HepG2 (cell line): ENCODE data around the gene NINJ2. TPM values are rescaled to one million over a fixed set of nuclear protein-coding genes. Genes with fewer than 3 reads are reported as not detected.

ENCODE experiments used
- ATAC-seq: fragments of 200-7000 bp; cut with Tn5 transposase; 3 replicates; pipeline ENCODE4 v1.9.1; 2020; ENCODE audit warnings: mild to moderate bottlenecking, moderate library complexity
- BruUV-seq: library from RNA; stranded (reverse); fragments of 400-500 nt; replicated peaks from 2 replicates; lab custom pipeline; 2021; lab: Mats Ljungman, UMichigan
- CTCF ChIA-PET: fragments of 300-600 bp; formaldehyde crosslinking; extraction: SDS; loops from one replicate; lab custom pipeline; 2021; ENCODE audit warnings: low total read pairs, inconsistent platforms, low intra/inter-chr PET ratio; lab: Yijun Ruan, JAX
- POLR2A ChIA-PET: fragments of 350-600 bp; sonication (Branson Sonifier 250); formaldehyde crosslinking; loops from one replicate; lab custom pipeline; 2020; ENCODE audit warnings: antibody characterized with exemption, inconsistent platforms; lab: Yijun Ruan, JAX
- DNase-seq: peaks from one replicate; pipeline ENCODE4 v3.0.0-alpha.2; 2015; ENCODE audit warnings: low spot score
- FAIRE-seq: peaks from 3 replicates; lab custom pipeline; 2011; peaks lifted over from hg19 to GRCh38; lab: Jason Lieb, UNC
- H2AFZ ChIP-seq: one replicate; pipeline ENCODE4 v1.6.1; 2011; ENCODE audit warnings: low read length, inconsistent platforms
- H3K27ac ChIP-seq: fragments of 300-600 bp; 3 replicates; pipeline ENCODE4 v1.8.0; 2011; ENCODE audit warnings: mixed run types, mild to moderate bottlenecking, mixed read lengths, low read length, inconsistent platforms; ENCODE audit not compliant: insufficient read depth; ENCODE audit errors: extremely low read length
- H3K27me3 ChIP-seq, 2 experiments: fragments of 200-600 bp in 1 of 2; 2 replicates in 1 of 2; 3 replicates in 1 of 2; pipeline versions ENCODE4 v1.6.0 to v1.8.0; 2011; ENCODE audit warnings: low read length in 2 of 2, mild to moderate bottlenecking in 2 of 2, moderate library complexity in 2 of 2, inconsistent platforms in 1 of 2; ENCODE audit not compliant: insufficient read depth in 2 of 2, control insufficient read depth in 1 of 2
- H3K36me3 ChIP-seq, 2 experiments: fragments of 200-600 bp in 1 of 2; replicated peaks in 1 of 2; 2 replicates in 1 of 2; 3 replicates in 1 of 2; pipeline versions ENCODE4 v1.5.1 to v1.8.0; 2011; ENCODE audit warnings: low read length in 2 of 2, inconsistent platforms in 1 of 2; ENCODE audit not compliant: insufficient read depth in 2 of 2, control insufficient read depth in 1 of 2
- H3K4me1 ChIP-seq: 2 replicates; pipeline ENCODE4 v1.5.1; 2012; ENCODE audit warnings: low read length, inconsistent platforms; ENCODE audit not compliant: insufficient read depth
- H3K4me2 ChIP-seq: 2 replicates; pipeline ENCODE4 v1.6.0; 2011; ENCODE audit warnings: low read depth, low read length, inconsistent platforms
- H3K4me3 ChIP-seq, 3 experiments: fragments of 200-600 bp in 1 of 3; sonication (generic), shearing (Covaris generic) in 1 of 3; replicated peaks in 1 of 3; 2 replicates each; pipeline ENCODE4 v1.5.1; 2011 to 2016; ENCODE audit warnings: low read length in 3 of 3, inconsistent platforms in 2 of 3, low read depth in 2 of 3, mild to moderate bottlenecking in 2 of 3, control low read depth in 1 of 3, mixed read lengths in 1 of 3; ENCODE audit not compliant: insufficient read depth in 1 of 3
- H3K79me2 ChIP-seq: one replicate; pipeline ENCODE4 v1.6.1; 2011; ENCODE audit warnings: low read length, inconsistent platforms; ENCODE audit not compliant: insufficient read depth
- H3K9ac ChIP-seq: 2 replicates; pipeline ENCODE4 v1.6.0; 2011; ENCODE audit warnings: mild to moderate bottlenecking, low read depth, low read length, inconsistent platforms; ENCODE audit not compliant: insufficient read depth
- H3K9me3 ChIP-seq: 2 replicates; pipeline ENCODE4 v1.5.1; 2012; ENCODE audit warnings: mild to moderate bottlenecking, low read length
- H4K20me1 ChIP-seq: 2 replicates; pipeline ENCODE4 v1.6.0; 2011; ENCODE audit warnings: inconsistent platforms, mild to moderate bottlenecking, low read length, moderate library complexity; ENCODE audit not compliant: insufficient read depth
- CTCF ChIP-seq: sonication (generic); formaldehyde crosslinking; IDR thresholded peaks from 2 replicates; pipeline ENCODE4 v1.5.0; 2020; ENCODE audit warnings: mild to moderate bottlenecking, missing genetic modification reagents, moderate library complexity
- ELF1 ChIP-seq: sonication (generic); formaldehyde crosslinking; IDR thresholded peaks from 2 replicates; pipeline ENCODE4 v1.4.0; 2020; ENCODE audit warnings: missing genetic modification reagents
- GATAD1 ChIP-seq: IDR thresholded peaks from 2 replicates; pipeline ENCODE4 v1.6.1; 2016; ENCODE audit warnings: missing genetic modification reagents, missing compliant biosample characterization
- HNF4A ChIP-seq: sonication (generic); formaldehyde crosslinking; IDR thresholded peaks from 2 replicates; pipeline ENCODE4 v1.4.0; 2020; ENCODE audit warnings: missing genetic modification reagents
- KMT2A ChIP-seq: sonication (generic); formaldehyde crosslinking; IDR thresholded peaks from 2 replicates; pipeline ENCODE4 v1.4.0; 2020; ENCODE audit warnings: missing genetic modification reagents
- KMT2B ChIP-seq: IDR thresholded peaks from 2 replicates; pipeline ENCODE4 v1.6.1; 2016; ENCODE audit warnings: missing genetic modification reagents, missing compliant biosample characterization
- NKX3-1 ChIP-seq: sonication (generic); formaldehyde crosslinking; IDR thresholded peaks from 2 replicates; pipeline ENCODE4 v1.5.0; 2020; ENCODE audit warnings: missing genetic modification reagents
- SSRP1 ChIP-seq: IDR thresholded peaks from 2 replicates; pipeline ENCODE4 v1.6.1; 2016; ENCODE audit warnings: control low read depth
- SUZ12 ChIP-seq: fragments of 150-350 bp; IDR thresholded peaks from 2 replicates; pipeline ENCODE4 v1.6.1; 2014; ENCODE audit warnings: low read depth, low read length
- TAF15 ChIP-seq: fragments of 200-400 bp; formaldehyde crosslinking; IDR thresholded peaks from one replicate; pipeline ENCODE4 v1.6.1; 2018; ENCODE audit warnings: mild to moderate bottlenecking, low read depth, low read length; ENCODE audit not compliant: poor library complexity, severe bottlenecking
- ZBTB10 ChIP-seq: sonication (generic); formaldehyde crosslinking; IDR thresholded peaks from 2 replicates; pipeline ENCODE4 v1.4.0; 2020; ENCODE audit warnings: missing genetic modification reagents, borderline replicate concordance
- ZMAT5 ChIP-seq: sonication (generic); formaldehyde crosslinking; IDR thresholded peaks from 2 replicates; pipeline ENCODE4 v1.5.0; 2020; ENCODE audit warnings: mild to moderate bottlenecking, low read depth, missing genetic modification reagents, borderline replicate concordance
- ZMYM4 ChIP-seq: sonication (generic); formaldehyde crosslinking; IDR thresholded peaks from 2 replicates; pipeline ENCODE4 v1.8.1; 2023; ENCODE audit warnings: mild to moderate bottlenecking, missing genetic modification reagents
- WGBS: methylation state at CpG from one replicate; pipeline ENCODE4 v1.1.6; 2017; ENCODE audit warnings: low lambda C conversion rate; 5-methylcytosine and 5-hydroxymethylcytosine counted together
- in situ Hi-C: cut with HindIII; loops from 2 replicates; pipeline ENCODE4 v1.10.0; 2017; ENCODE audit warnings: low pct_unique_long_range_greater_than_20kb; ENCODE audit not compliant: extremely low pct_ligation_motif_present
- intact Hi-C: fragments of 100-400 bp; cut with micrococcal nuclease; formaldehyde crosslinking; loops from one replicate; pipeline ENCODE4 v1.10.0; 2022; ENCODE audit not compliant: unreplicated experiment
- polyA plus RNA-seq, 8 experiments: library from polyadenylated mRNA; depleted of rRNA in 3 of 8; stranded (reverse) in 7 of 8; unstranded in 1 of 8; fragments of >200 nt; fragmentation: Illumina TruSeq in 4 of 8; extraction: Trizol in 4 of 8; gene quantifications; 2 replicates each; pipeline versions ENCODE4 v1.2.1 to v1.2.3, GENCODE V29; 2011 to 2016; ENCODE audit warnings: low read depth in 4 of 8, missing spikeins in 1 of 8, mixed read lengths in 1 of 8; ENCODE audit not compliant: insufficient read depth in 1 of 8
- total RNA-seq, 5 experiments: library from RNA; depleted of rRNA; stranded (reverse); fragments of >200 nt; fragmentation: Illumina TruSeq; extraction: Trizol; gene quantifications; 2 replicates each; pipeline ENCODE4 v1.2.3, GENCODE V29; 2016; ENCODE audit warnings: low read depth in 1 of 5

NINJ2 gene
- total and polyA plus RNA-seq, 2 of the 13 experiments (the other 11 are each of a cell fraction or from before 2014, with no cell fraction given): 0.62 to 3.8 TPM

- Histone ChIP-seq H4K20me1 (no peaks in the 10 kb centered on the region), H3K4me1 (peaks cover 44% of the 10 kb centered on the region), H3K27me3 (no peaks in the 10 kb centered on the region), H3K27ac (no peak overlapping the region), H2AFZ (no peak overlapping the region), H3K36me3 (no peaks in the 10 kb centered on the region), H3K9me3 (no peaks in the 10 kb centered on the region), H3K4me3 (no peak overlapping the region), H3K9ac (no peak overlapping the region), H3K79me2 (no peaks in the 10 kb centered on the region), H3K4me2 (no peak overlapping the region)
- no peak for ATAC-seq
- ChIA-PET CTCF (no interaction called here), POLR2A (no interaction called here)
- no peak for DNase-seq
- no peak for FAIRE-seq
- 96% methylated on average over 3 of the region's 3 CpGs for WGBS
- in situ Hi-C loops (no loop called here), intact Hi-C loops (loop anchor here (10.0 kb wide), 1 partner anchor 66 kb away; no protein-coding TSS in a partner anchor)
- BruUV-seq: no TSS peak
- TF ChIP-seq KMT2A (CRISPR knock-in tag) (no peak), CTCF (CRISPR knock-in tag) (no peak), NKX3-1 (no peak), HNF4A (CRISPR knock-in tag) (no peak), KMT2B (CRISPR knock-in tag) (no peak), ZMYM4 (CRISPR knock-in tag) (no peak), ZMAT5 (CRISPR knock-in tag) (no peak), GATAD1 (CRISPR knock-in tag) (no peak), ELF1 (CRISPR knock-in tag) (no peak), SUZ12 (no peak), SSRP1 (CRISPR knock-in tag) (no peak), TAF15 (no peak), ZBTB10 (CRISPR knock-in tag) (no peak)
Measured at GRCh38 chr12:640773-641172, 22.5 kb downstream of the NINJ2 start.
